Right cardiac atrium (tissue), 5 donors: ENCODE results near the gene COX19. TPM values are rescaled to one million over a fixed set of nuclear protein-coding genes. Genes with fewer than 3 reads are reported as not detected.

ENCODE experiments used
- ATAC-seq, 2 donors: fragments of 200-7000 bp; cut with Tn5 transposase; one replicate each; pipeline versions ENCODE4 v1.8.0 to v1.9.1; 2020; ENCODE audit warnings: moderate library complexity in 2 of 2, mild to moderate bottlenecking in 1 of 2
- DNase-seq, 3 donors: peaks; one replicate each; pipeline ENCODE4 v3.0.0-alpha.2; 2020
- H3K27ac ChIP-seq: one replicate; pipeline ENCODE4 v1.5.1; 2013; ENCODE audit warnings: mild to moderate bottlenecking, low read length, control low read depth, moderate library complexity
- H3K27me3 ChIP-seq: one replicate; pipeline ENCODE4 v1.6.1; 2013; ENCODE audit not compliant: control insufficient read depth, insufficient read depth
- H3K4me1 ChIP-seq: one replicate; pipeline ENCODE4 v1.6.1; 2013; ENCODE audit warnings: low read length; ENCODE audit not compliant: control insufficient read depth, insufficient read depth
- H3K4me3 ChIP-seq: one replicate; pipeline ENCODE4 v1.5.1; 2013; ENCODE audit warnings: low read length, control low read depth
- H3K9me3 ChIP-seq: one replicate; pipeline ENCODE4 v1.6.1; 2013; ENCODE audit warnings: low read length; ENCODE audit not compliant: control insufficient read depth
- whole genome bisulfite sequencing: extraction: QIAGEN DNeasy Blood & Tissue Kit; methylation state at CpG from one replicate; pipeline ENCODE4 v1.1.7; 2013; 5-methylcytosine and 5-hydroxymethylcytosine counted together
- intact Hi-C, 4 donors: fragments of 100-400 bp; cut with DNase I; formaldehyde crosslinking; loops; one replicate each; pipeline versions ENCODE4 v1.11.0 to v1.14.0; 2022 to 2023
- long read RNA-seq, 4 donors: library from polyadenylated mRNA; unstranded; transcript quantifications; one replicate each; pipeline ENCODE4 v2.0.0, GENCODE V29; 2020 to 2021
- polyA plus RNA-seq: library from polyadenylated mRNA; stranded (reverse); fragments of 200-250 nt; gene quantifications from one replicate; pipeline ENCODE4 v1.2.3, GENCODE V29; 2013
- total RNA-seq, 4 donors: library from RNA; stranded (reverse); fragmentation: NEBNext Ultra II Directional; extraction: Animal tissue kit (Norgen Biotek cat#: 25700); gene quantifications; one replicate each; pipeline ENCODE4 v1.2.1, GENCODE V29; 2021
- donor health status: healthy with polysubstance abuse.
- donor health status: DM: no; HTN: yes; CAD: no.
- donor health status: DM: no; HTN: no; CAD: no.
- donor health status: DM: no; HTN: yes; CAD: no; lungs with severe emphysema.
- donor health status: DM: yes; HTN: yes; CAD: no.

COX19 gene, protein sequence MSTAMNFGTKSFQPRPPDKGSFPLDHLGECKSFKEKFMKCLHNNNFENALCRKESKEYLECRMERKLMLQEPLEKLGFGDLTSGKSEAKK
- total RNA-seq (1 to 10 TPM; 6.3 to 8.8 (median 7.8) TPM), polyA plus RNA-seq (5.8 TPM)
- long read RNA-seq, donor 1, transcript COX19-201 (3 exons, 3,666 nt) = major isoform, 5 of 13 reads
- long read RNA-seq, donor 1, partial matches to known transcripts = 0 of 13 reads
- long read RNA-seq, donor 1, other reads (novel, unspliced or antisense) = 7 of 13 reads
- long read RNA-seq, donor 2, transcript COX19-201 (3 exons, 3,666 nt) = major isoform, 5 of 12 reads
- long read RNA-seq, donor 2, partial matches to known transcripts = 3 of 12 reads
- long read RNA-seq, donor 2, other reads (novel, unspliced or antisense) = 3 of 12 reads
- long read RNA-seq, donor 3, transcript COX19-201 (3 exons, 3,666 nt) = major isoform, 24 of 39 reads
- long read RNA-seq, donor 3, partial matches to known transcripts = 1 of 39 reads
- long read RNA-seq, donor 3, other reads (novel, unspliced or antisense) = 14 of 39 reads
- long read RNA-seq, donor 4, transcript COX19-201 (3 exons, 3,666 nt) = major isoform, 6 of 10 reads
- long read RNA-seq, donor 4, partial matches to known transcripts = 0 of 10 reads
- long read RNA-seq, donor 4, other reads (novel, unspliced or antisense) = 4 of 10 reads

DNA sequence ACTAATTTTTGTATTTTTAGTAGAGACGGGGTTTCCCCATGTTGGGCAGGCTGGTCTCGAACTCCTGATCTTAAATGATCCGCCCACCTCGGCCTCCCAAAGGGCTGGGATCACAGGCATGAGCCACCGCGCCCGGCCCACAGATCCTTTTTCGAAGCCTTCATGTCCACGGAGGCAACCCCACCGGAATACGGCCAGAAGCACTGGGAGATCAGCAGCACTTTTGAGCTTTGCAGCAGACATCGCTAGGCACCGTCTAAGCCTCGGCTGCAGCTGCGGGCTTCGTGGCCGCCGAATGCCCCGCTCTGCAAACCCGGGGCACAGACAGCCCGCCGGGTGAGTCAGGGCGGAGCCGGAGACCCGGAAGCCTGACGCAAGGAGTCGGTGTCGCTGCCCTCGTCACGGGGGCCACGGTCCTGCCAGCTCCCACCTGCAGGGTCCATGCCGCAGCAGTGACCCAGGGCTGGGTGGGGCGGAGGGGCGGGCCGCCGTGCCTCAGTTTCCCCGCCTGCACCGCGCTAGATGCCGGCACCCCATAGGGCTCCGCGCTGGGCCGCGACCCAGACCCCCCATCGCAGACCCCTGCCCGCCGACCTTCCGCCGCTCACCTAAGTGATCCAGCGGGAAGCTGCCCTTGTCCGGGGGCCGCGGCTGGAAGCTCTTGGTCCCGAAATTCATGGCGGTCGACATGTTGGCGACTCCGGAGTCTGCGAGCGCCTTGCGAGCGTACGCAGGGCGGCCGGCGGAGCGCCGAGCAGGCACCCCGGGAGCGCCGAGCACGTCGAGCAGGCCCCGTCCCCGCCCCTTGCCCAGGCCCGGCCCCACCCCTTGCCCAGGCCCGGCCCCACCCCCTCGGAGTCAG, at the start of gene COX19:
Gene COX19 (minus strand): TSS at position 730 of the 862 bp plus-strand sequence. CDS start 40 bp downstream, at position 690.
- ATAC-seq (peak; percentile 97), DNase-seq (peak; percentile 92 to 97 (median 96))
- WGBS = under 1% methylated on average over 78 of the region's 78 CpGs
- intact Hi-C loops = no loop called here
- H3K27me3 ChIP-seq = no peaks in the 10 kb centered on the region
- H3K4me3 ChIP-seq = peak within 1 kb of the TSS; percentile 83
- H3K9me3 ChIP-seq = no peaks in the 10 kb centered on the region
- H3K27ac ChIP-seq = peak within 1 kb of the TSS; percentile 96
- no peaks in the 10 kb centered on the region for H3K4me1 ChIP-seq

DNA sequence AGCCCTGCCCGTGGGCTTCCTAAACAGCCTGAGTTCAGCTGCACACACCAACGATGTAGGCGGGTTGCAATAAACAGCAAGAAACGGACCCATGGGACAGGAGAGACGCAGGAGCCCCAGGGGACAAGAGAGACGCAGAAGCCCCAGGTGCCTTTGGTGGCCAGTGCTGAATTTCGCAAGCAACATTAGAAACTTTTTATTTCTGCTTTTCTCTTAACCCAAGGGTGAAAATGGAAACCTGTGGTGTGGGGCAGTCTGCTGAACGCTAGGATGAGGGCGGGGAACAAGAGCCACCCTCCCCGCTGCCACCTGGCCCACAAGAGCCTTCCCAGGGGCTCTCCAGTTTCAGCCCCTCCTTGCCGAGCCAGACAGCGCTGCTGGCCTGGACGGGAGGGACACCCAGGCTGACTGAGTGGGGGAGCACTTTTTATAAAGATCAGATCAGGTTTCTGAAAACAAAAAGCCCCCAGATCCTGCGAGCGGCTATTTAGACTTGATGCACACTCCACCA, 49.0 kb upstream of the COX19 start:
- WGBS = 77% methylated on average over 15 of the region's 15 CpGs
- ATAC-seq (no peak), DNase-seq (peak in 1 of 3 donors; percentile 20)
- no peaks in the 10 kb centered on the region for H3K9me3 ChIP-seq
- peaks cover 1% of the 10 kb centered on the region for H3K4me1 ChIP-seq
- H3K4me3 ChIP-seq = no peak overlapping the region
- H3K27me3 ChIP-seq = no peaks in the 10 kb centered on the region
- intact Hi-C loops = no loop called here
- no peak overlapping the region for H3K27ac ChIP-seq

DNA sequence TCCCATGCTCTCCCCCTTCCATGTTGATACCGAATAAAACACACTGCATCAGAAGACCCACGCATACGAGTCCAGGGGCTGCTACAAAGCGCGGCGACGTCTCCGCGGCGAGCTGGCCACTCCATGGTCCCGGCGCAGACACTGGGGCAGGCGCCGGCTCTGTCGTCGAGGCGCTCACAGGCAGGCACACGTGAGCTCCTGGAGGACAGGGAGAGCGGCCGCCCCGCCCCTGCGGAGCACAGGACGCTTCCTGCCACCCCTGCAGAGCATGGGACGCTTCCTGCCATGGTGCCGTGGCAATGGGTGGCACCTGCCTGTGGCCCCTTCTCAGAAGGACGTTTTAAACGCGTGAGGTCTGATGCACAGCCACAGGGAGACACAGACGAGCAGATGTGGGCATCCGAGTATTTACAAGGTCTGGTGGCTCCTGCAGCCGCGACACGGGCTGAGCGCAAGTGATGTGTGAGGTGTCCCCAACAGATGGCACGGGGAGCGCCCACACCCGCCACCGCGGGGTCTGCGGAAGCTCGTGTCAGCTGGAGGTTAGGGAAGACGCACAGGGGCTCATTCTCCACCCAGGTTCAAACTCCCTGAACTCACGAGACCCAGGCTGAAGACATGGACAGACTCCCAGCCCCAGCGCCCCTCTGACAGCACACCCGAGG, 47.6 kb upstream of the COX19 start:
- intact Hi-C loops = no loop called here
- H3K4me3 ChIP-seq = no peak overlapping the region
- ATAC-seq (no peak), DNase-seq (peak in 1 of 3 donors; percentile 36)
- H3K27ac ChIP-seq = no peak overlapping the region
- no peaks in the 10 kb centered on the region for H3K9me3 ChIP-seq
- WGBS = 93% methylated on average over 45 of the region's 45 CpGs
- no peaks in the 10 kb centered on the region for H3K27me3 ChIP-seq
- no peaks in the 10 kb centered on the region for H3K4me1 ChIP-seq

DNA sequence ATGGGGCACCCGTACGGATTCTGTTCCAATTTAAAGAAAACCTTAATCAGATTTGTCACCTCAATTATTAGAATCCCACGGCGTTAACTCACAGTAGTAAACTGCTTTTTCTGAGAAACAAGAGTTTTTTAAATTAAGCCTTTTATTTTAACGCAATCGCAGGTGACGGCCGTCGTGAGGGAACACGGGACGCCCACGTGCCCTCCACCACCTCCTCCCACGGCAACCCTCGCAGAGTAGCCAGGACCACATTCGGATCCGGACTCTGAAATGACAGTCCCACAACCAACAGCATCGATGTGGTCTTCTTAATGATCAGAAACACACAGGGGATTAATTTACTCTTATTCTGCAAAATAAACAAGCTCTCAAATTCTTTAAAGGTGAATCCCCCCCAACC, 47.0 kb upstream of the COX19 start:
- no peak overlapping the region for H3K4me3 ChIP-seq
- no peaks in the 10 kb centered on the region for H3K9me3 ChIP-seq
- intact Hi-C loops = no loop called here
- DNase-seq (no peak), ATAC-seq (no peak)
- no peaks in the 10 kb centered on the region for H3K27me3 ChIP-seq
- no peaks in the 10 kb centered on the region for H3K4me1 ChIP-seq
- no peak overlapping the region for H3K27ac ChIP-seq
- 96% methylated on average over 17 of the region's 17 CpGs for WGBS

DNA sequence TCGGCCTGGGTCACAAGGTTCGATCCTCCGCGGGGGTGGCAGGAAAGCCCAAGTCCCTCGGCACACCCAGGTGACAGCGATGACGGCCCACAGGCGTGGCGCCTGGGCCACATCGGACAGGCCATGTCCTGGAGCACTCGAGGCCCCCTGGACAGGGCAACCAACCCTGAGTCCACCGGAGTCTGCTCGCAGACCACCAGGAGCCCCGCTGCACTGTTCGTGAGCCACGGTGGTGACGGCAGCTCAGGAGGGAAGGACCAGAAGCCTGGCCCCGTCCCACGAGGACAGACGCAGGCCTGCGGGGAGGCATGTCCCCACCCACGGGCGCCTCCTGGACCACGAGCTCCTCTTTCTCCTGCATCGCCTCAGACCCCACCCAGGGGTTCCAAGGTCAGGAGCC, 46.6 kb upstream of the COX19 start:
- Histone ChIP-seq H3K4me1 (no peaks in the 10 kb centered on the region), H3K27me3 (no peaks in the 10 kb centered on the region), H3K27ac (no peak overlapping the region), H3K4me3 (no peak overlapping the region), H3K9me3 (no peaks in the 10 kb centered on the region)
- peak in 1 of 3 donors; percentile 52 for DNase-seq
- ATAC-seq = no peak
- 97% methylated on average over 25 of the region's 25 CpGs for WGBS
- intact Hi-C loops = no loop called here

DNA sequence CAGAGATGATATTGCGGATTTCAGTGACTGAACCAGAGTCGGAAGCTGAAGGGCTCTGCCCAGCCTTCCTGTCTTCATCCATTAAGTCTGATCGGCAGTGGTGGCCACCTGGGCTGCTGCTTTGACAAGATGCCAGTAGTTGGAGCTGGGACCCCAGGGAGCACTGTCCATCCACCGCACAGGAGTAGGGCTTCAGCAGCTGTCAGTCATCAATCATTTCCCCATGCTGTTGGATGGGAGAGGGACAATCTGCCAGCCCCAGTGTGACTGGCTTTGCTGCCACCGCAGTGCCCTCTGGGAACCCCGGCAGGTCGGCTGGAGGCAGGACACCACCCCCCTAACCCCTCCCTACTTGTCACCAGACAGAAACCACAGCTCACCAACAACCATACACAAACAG, 46.0 kb upstream of the COX19 start:
- H3K27ac ChIP-seq = no peak overlapping the region
- no peak for ATAC-seq
- intact Hi-C loops = no loop called here
- DNase-seq = peak in 1 of 3 donors; percentile 4
- no peak overlapping the region for H3K4me3 ChIP-seq
- no peaks in the 10 kb centered on the region for H3K27me3 ChIP-seq
- no peaks in the 10 kb centered on the region for H3K9me3 ChIP-seq
- 96% methylated on average over 7 of the region's 7 CpGs for WGBS
- H3K4me1 ChIP-seq = no peaks in the 10 kb centered on the region

DNA sequence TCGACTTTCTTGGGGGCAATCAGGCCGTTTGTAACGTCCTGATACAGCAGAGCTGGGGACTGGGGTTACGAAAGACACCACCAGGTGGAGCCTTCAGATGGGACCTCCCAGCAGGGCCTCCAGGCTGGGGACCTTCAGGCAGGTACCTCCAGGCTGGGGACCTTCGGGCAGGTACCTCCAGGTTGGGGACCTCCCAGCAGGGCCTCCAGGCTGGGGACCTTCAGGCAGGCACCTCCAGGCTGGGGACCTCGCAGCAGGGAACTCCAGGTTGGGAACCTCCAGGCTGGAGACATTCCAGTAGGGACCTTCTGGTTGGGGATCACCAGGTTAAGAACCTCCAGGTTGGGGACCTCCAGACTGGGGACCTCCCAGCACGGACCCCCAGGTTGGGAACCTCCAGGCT, 45.5 kb upstream of the COX19 start:
- no peaks in the 10 kb centered on the region for H3K27me3 ChIP-seq
- DNase-seq = peak in 1 of 3 donors; percentile 41
- no peaks in the 10 kb centered on the region for H3K4me1 ChIP-seq
- H3K4me3 ChIP-seq = no peak overlapping the region
- no peak overlapping the region for H3K27ac ChIP-seq
- intact Hi-C loops = no loop called here
- 86% methylated on average over 7 of the region's 7 CpGs for WGBS
- H3K9me3 ChIP-seq = no peaks in the 10 kb centered on the region
- no peak for ATAC-seq

DNA sequence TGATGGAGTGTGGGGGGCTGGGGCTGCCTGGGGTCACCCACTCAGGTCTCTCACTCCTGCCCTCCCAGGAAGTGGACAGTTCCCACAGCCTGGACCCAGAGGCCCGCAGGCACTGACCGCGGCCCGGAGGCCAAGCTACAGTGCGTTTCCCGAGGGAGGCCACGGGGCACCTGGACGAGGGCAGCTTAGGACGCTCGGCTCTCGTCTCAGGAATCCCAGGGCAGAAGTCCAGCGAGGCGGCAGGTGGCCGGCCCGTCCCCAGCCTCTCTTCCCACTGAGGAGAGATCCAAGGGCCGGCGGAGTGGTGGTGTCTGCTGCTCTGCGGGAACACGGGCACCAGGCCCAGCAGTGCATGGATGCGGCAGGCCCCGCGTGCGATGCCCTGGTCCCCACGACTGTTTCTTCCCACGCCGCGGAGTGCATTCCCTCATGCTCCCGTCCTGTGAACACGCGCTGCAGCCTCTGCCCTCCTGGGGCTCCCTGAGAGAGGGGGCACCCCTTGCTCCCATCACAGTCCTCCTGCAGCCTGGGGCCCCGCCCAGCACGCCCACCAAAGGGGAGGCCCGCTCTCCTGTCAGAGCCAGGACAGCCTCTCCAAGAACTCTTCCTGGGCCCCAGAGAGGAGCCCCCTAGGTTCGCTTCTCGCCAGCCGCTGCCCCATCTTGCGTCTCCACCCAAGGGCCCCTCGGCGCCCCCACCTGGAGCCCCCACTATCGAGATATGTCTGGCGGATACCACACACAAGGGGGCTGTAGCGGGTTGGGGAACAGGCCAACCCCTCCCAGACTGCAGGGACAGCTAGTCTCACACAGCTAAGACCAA, 44.7 kb upstream of the COX19 start:
- WGBS = 96% methylated on average over 42 of the region's 42 CpGs
- intact Hi-C loops = no loop called here
- no peak for ATAC-seq
- Histone ChIP-seq H3K9me3 (no peaks in the 10 kb centered on the region), H3K27ac (no peak overlapping the region), H3K4me1 (no peaks in the 10 kb centered on the region), H3K27me3 (no peaks in the 10 kb centered on the region), H3K4me3 (no peak overlapping the region)
- peak in 1 of 3 donors; percentile 40 for DNase-seq

DNA sequence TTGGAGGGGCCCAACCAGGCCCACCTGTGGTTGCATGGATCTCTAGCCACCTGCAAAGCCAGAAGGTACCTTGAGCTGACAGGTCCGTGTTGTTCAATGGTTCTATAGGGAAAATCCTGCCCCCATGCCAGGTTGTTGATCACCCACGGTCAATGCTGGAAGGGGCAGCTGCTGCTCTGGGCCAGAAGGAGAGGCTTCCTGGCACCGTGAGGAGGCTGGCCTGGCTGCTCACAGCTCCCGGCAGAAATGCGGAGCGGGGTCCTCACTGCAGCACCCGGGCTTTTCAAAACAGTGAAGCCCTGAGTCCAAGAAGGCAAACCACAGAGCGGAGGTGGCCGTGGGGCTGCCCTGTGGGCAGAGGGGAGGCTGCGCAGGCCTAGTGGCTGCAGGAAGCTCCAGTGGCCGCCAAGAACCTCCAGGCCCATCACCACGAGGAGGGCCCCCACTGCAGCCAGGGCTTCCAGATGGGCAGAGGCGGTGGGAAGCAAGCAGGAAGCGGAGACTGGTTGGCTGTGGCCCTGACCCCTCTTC, 44.0 kb upstream of the COX19 start:
- Histone ChIP-seq H3K4me1 (no peaks in the 10 kb centered on the region), H3K27ac (no peak overlapping the region), H3K9me3 (no peaks in the 10 kb centered on the region), H3K4me3 (no peak overlapping the region), H3K27me3 (no peaks in the 10 kb centered on the region)
- DNase-seq (peak in 1 of 3 donors; percentile 42), ATAC-seq (no peak)
- 84% methylated on average over 14 of the region's 14 CpGs for WGBS
- intact Hi-C loops = no loop called here
